ENCODE data around the gene MAMLD1.

Gene MAMLD1

DNA sequence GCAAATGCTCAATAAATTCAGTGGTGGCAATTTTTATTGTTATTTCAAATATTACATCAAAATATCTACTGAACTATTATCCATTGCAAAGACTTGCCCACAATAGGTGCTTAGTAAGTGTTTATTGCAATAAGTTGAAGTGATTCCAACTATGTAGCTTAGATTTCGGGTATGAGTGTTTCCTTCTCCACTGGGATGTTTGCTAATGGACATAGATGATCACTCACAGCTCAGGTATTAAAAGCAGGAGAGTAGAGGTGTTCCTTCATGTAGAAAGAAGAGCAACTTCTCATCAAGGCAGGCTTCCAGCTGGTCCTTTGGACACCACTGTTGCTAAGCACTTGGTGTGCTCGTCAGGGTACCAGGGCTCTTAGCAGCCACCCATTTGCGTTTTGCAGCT, 139.0 kb downstream of the MAMLD1 start:
- DNase-seq (ENCODE audit: low read depth in 2 of 2) = no peak

DNA sequence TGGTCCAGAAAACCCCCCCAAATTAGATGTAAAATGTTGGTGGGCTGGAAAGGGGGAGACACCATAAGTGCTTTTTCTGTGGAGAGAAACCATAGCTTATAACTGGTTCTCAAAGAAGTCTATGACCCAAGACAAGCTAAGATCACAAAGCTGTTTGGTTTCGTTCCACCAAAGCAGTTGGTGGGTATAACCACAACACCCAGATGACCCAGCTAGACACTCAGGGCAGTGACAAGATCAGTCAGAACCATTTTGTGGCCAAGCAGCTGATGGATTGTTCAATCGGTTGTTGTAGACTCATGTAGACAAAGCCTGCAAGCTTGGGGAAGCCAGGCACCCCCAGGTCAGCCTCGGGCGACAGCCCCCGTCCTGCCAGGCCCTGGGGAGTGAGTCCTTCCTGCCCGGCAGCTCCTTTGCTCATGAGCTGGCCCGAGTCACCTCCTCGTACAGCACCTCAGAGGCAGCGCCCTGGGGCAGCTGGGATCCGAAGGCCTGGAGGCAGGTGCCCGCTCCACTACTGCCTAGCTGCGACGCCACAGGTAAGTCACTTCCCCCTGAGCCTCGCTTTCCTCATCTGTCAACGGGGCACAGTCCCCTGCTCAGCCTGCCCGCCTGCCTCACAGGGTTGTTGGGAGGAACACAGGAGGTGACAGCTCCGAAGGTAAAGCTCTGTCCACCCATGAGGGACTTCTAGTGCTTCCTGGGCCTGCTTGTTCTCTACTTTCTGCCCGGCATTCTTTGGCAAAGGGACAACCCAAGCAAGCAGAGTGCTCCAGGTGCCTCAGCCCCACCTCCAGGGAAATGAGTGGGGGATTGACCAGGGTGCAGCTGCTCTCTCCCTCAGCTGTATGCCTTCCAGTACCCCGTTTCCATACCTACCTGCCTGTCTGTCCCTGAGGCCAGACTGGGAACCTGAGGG, 140.1 kb downstream of the MAMLD1 start:
- no peak for DNase-seq (ENCODE audit: low read depth in 2 of 2)

GRCh38 chrX:150503898-150504219, 140.7 kb downstream of the MAMLD1 start:
- no peak for DNase-seq (ENCODE audit: low read depth in 2 of 2)

- DNase-seq (ENCODE audit: low read depth in 2 of 2) = no peak
Observed at GRCh38 chrX:150504397-150505182, 141.5 kb downstream of the MAMLD1 start.

DNA sequence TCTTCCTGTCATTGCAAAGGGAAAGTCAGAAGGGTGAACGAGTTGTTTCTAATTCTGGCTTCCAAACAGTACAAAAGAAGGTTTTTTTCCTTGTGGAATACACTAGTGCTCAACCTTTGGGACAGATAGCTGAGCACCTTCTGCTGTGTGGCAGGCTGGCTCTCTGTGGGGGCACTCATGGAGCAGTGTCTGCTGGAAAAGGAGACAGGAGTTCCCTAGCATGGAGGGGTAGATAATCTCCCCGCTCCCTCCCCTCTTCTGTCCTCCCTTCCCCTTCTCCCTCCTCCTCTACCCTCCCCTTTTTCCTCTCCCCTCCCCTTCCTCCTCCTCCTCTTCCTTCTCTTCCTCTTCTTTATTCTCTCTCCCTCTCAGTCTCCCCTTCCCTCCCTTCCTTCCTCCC, 142.9 kb downstream of the MAMLD1 start:
- no peak for DNase-seq (ENCODE audit: low read depth in 2 of 2)

GRCh38 chrX:150506486-150506885, 143.4 kb downstream of the MAMLD1 start:
- DNase-seq (ENCODE audit: low read depth in 2 of 2) = no peak

GRCh38 chrX:150507251-150507856, 144.2 kb downstream of the MAMLD1 start:
- no peak for DNase-seq (ENCODE audit: low read depth in 2 of 2)

DNA sequence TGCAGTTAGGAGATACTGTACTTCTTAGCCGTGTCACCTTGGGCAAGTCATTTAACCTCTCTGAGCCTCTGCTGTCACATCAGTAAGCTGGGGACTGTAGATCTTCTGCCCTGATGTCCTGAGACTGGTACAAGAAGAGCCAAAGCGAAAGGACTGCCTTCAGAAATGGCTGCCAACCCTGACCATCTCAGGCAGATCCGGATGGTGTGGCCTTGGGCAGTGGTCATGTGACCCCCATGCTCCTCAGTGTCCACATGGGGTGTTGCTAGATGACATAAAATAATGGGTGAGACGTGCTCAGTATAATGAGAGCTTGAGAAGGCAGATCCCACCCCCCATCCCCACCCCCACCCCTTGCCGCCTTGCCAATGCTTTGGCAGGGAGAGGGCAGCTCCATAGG, 144.9 kb downstream of the MAMLD1 start:
- no peak for DNase-seq (ENCODE audit: low read depth in 2 of 2)

GRCh38 chrX:150508451-150509367, 145.6 kb downstream of the MAMLD1 start:
- DNase-seq (ENCODE audit: low read depth in 2 of 2) = no peak

- no peak for DNase-seq (ENCODE audit: low read depth in 2 of 2)
Observed at GRCh38 chrX:150509703-150510102, 146.6 kb downstream of the MAMLD1 start.

DNA sequence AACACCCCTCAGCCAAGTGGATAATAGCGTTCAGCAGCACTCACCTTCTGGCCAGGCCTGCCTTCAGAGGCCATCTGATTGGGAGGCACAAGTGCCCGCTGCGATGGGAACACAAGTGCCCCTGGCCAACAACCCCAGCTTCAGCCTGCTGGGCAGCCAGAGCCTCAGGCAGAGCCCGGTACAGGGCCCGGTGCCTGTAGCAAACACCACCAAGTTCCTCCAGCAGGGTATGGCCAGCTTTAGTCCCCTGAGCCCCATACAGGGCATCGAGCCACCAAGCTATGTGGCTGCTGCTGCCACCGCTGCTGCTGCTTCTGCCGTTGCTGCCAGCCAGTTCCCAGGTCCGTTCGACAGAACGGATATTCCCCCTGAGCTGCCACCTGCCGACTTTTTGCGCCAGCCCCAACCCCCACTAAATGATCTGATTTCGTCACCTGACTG, 149.4 kb downstream of the MAMLD1 start:
- no peak for DNase-seq (ENCODE audit: low read depth in 2 of 2)

GRCh38 chrX:150513544-150513943, 150.4 kb downstream of the MAMLD1 start:
- no peak for DNase-seq (ENCODE audit: low read depth in 2 of 2)

- no peak for DNase-seq (ENCODE audit: low read depth in 2 of 2)
Observed at GRCh38 chrX:150514462-150514861, 151.3 kb downstream of the MAMLD1 start.

- no peak for DNase-seq (ENCODE audit: low read depth in 2 of 2)
Observed at GRCh38 chrX:150515801-150516200, 152.7 kb downstream of the MAMLD1 start.

DNA sequence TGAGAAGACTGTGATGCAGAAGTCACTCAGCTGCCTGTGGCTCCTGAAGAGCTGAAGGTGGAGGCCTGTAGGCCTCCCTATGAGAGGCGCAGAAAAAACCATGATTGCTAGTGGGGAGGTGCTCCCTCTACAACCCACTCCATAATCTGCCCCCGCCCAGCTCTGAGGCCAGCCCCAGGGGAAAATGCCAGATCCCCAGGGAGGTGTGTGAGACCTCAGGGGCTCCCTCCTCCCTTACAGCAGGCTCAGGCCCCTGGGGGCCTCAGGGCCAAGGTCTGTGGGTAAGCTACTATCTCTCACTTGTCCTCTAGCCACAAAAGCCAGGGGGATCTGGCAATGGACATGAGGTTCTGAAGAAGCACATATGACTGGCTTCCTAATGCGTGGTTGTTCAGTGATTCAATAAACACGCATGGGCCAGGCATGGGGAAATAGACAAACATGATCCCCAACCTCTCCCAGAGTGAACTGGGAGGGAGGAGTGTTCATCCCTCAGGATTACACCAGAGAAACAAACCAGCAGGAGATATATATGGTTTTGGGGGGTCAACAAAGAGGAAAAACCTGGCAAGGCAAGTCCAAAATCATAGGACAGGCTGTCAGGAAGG, 154.3 kb downstream of the MAMLD1 start:
- DNase-seq (ENCODE audit: low read depth in 2 of 2) = no peak

- no peak for DNase-seq (ENCODE audit: low read depth in 2 of 2)
Observed at GRCh38 chrX:150522494-150522893, 159.4 kb downstream of the MAMLD1 start.

DNA sequence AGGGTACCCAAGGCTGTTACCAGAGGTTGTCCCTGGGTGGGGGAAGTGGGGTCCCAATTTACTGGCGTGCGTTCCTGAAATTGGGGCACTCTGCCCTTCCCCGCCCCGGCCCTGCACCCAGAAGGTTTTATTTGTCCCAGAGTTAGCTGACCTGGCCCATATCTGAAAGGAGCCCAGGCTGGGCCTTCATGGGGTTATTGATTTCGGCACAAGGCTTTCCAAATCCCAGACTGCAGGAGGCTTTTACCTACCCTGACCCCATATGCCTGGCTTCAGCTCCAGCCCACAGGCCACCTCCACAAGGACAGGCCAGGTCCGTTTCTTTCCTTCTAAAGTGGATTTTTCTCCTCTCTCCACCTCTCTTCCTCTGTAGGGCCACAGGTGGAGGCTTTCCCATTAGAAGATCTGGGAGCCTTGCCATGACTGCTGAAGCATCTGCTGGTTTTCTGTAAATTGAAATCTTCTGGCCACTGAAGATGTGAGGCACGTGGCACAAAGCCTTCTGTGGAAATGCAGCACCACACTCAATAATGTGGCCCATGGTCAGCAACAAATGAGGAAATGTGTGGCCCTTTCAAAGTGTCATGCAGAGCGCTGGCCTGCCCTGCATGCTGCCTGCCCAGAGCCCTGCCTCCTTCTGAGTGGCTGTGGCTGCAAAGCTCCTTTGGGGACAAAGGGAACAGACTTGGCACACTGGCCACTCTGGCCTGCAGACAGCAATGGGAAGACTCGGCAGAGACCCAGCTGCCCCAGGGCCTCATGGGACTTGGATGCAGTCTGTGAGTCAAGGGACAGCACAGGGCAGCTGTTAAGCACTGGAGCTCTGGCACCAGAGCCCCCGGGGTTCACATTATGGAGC, 162.2 kb downstream of the MAMLD1 start:
- no peak for DNase-seq (ENCODE audit: low read depth in 2 of 2)

DNA sequence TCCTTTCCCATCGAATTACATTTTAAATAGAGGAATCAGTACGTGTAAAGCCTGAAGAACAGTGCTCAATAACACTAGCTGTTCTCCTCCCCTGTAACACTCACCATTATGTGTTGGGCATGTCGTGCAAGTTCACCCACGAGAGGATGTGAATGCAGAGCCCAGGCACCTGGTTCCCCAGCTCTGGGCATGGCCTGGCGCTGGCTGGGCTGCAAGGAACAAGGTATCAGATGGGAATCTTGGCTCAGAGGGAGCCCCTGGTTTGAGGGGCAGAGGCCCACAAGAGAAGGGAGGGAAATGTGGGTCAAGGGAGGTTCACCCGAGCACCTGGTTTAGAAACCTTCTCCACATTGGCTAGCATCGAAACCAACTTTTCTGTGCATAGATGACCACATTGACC, 163.6 kb downstream of the MAMLD1 start:
- DNase-seq (ENCODE audit: low read depth in 2 of 2) = no peak

- DNase-seq (ENCODE audit: low read depth in 2 of 2) = no peak
Observed at GRCh38 chrX:150527108-150527507, 164.0 kb downstream of the MAMLD1 start.

GRCh38 chrX:150529587-150529986, 166.5 kb downstream of the MAMLD1 start:
- DNase-seq (ENCODE audit: low read depth in 2 of 2) = no peak
